HG03457 (cell line): ENCODE results near the gene MTX1.
A peak's percentile ranks its signal among the peaks of the same experiment; 100 is the strongest.

Experiments used
- ATAC-seq: cut with Tn5 transposase; IDR thresholded peaks from one replicate; pipeline ENCODE4 v1.9.1; 2021; ENCODE audit warnings: moderate number of reproducible peaks; ENCODE audit not compliant: unreplicated experiment

MTX1 gene

DNA sequence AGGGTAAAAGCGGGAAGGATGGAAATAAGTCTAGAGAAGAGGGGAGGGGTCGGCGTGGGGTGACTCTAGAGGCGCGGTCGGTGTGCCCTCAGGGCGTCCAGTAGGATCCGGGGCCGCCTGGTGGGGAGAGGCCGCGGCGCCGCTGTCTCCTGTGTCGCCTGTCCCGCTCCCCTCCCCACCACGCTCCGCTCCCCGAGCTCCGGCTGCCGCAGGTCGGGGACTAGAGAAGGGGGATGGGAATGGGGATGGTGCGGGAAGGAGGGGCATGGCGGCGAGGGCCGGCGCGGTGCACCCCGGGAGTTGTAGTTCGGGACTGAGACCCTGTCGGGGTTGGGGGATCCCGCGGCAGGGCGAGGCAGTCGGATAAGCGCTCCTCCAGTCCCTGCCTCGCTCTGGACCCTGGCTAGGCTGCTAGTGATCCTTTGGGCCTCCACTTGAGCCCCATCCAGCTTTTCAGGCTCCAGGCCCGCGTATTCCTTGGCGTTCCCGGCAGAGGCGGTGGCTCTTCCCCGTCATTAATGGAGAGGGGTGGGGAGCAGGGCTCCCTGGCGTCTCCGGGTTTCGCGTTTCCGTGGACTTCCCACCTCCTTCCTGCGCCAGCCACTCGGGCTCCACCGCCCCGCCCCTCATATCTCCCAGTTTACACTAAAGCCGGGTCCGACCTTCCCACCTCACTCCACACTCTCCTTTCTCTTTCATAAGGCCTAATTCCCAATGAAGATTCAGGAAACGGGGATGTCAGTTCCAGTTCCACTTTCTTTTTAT is 46.9 kb downstream of the MTX1 start, which contains the start of gene ENTREP3:
ENTREP3 (minus strand) TSS at position 241 of the 765 bp plus-strand sequence. CDS start 606 bp downstream, outside the sequence.
- ATAC-seq = no peak

DNA sequence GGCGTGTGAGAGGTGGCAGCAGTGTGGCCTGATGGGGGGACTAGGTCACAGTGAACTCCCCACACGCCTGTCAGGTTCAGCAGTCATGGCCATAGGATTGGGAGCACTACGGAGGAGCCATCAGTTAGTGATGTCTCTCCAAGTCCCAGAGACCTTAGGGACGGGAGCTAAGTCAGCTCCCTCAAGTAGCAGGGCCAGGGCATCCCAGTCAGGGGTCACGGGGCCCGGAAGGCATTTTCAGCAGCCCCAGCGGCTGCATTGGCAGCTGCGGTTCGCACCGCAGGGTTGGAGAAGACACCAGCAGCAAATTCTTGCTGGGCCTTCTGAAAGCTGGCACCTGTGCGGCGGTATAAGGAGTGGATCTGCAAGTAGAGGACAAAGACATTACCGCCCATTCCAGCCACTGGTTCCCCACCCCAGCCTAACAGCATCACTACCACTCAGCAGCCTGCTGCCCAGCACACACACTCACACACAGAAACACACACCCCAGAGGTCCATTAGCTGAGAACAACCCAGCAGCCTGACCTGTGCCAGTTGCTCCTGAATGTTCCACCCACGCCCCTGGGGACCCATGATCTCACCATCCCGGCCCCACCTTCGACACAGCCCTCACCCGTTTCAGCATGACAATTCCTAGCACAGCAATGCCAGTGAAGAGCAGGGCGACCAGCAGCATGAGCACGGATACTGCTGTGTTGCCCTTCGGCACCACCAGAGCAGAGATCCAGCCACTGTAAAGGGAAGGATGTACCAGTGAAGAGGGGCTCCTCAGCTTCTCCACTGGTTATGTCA is 47.8 kb downstream of the MTX1 start:
- ATAC-seq = no peak

DNA sequence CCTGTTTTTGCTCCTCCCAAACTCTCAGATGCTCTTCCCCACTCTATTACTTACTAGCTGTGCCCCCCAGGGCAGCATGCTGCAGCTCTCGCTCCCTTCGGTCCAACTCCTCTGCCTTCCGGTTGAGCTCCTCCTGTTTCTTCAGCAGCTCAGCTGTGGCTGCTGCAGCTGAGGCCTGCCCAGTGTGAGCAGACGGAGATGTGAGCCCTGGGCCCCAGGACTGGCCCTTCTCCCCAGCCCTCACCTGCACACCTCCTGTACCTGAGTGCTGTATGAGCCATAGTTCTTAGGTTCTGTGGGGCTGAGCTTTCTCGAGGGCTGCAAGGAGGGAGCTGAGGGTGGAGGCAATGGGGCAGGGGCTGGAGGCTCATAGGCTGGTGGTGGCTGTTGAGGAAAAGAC is 51.8 kb downstream of the MTX1 start:
- no peak for ATAC-seq

DNA sequence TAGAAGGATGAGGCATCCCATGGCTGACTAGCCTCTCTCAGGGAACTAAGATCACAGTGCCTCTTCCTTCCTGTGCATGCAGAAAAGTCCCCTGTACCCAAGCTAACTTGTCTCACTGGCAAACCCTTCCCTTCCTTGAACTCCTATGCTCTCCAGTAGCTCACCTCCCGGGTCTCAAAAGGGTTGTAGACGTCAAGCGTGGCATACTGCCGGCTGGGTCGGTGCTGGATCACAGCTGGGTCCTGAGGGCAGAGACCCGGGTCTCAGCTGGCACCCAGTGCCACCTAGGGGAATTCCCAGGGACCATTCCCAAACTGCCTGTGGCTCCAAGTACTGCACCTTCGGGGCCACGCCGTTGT is 53.0 kb downstream of the MTX1 start:
- ATAC-seq = no peak

DNA sequence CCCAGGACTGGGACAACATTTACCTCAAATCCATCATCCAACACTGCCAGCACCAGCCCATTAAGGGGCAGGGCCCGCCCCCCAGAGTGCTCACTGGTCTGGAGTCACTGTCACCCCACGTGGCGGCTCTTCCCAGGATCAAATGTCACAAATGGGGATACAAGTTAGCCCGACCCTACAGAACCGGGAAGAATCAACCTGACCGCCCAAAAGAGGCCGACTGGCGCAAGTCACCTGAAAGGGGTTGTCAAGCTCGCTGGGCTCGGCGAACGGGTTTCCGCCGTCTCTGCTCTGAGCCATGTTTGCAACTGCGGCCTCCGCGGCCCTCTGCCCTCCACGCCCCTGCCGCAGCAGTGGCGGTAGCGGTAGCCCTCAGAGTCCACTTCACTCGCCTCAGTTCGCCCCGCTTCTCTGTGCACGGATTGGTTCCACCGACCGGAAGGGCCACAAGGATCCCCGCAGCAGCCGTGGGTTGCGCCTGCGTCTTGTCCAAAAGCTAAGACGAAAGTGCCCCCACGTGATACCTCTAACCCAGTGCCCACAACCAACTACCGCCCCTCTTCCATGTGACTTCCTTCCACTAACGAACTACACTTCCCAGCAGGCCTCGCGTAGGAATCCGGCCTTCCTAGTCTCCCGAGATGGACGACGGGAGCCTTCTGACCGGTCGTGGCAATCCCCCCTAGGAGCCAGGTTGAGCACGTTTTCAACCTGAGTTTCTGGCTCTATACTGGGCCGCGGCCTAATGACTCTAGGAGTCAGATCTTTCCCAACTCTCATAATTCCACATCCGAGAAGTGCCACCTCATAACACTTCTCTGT is 53.6 kb downstream of the MTX1 start, which contains the start of gene SCAMP3:
SCAMP3 (minus strand) TSS at position 509 of the 822 bp plus-strand sequence; CDS start at position 300, 209 bp downstream.
- ATAC-seq = peak; percentile 66

DNA sequence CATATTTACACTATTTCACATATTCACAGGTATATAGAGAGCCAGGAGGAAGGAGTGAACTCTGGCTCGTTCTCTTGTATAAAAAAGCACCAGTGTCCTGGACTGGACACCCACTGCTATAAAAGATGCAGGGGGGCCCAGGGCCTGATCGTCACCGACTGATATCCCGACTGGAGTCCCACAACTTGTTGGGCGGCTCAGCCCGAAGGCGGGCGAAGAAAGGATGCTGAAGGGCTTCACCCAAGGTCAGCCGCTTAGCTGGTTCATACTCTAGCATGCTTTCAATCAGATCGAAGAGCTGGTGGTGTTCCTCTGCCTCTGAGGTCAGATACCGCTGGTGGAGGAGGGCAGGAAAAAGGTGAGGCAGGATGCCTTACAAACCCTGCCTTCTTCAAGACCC is 54.6 kb downstream of the MTX1 start:
- no peak for ATAC-seq
